CD4-positive, alpha-beta T cell (primary cell): ENCODE measurements around the gene R3HCC1L. TPM values are rescaled to one million over a fixed set of nuclear protein-coding genes. Genes with fewer than 3 reads are reported as not detected.

Experiments
- ATAC-seq: fragments of 200-7000 bp; cut with Tn5 transposase; one replicate; pipeline ENCODE4 v1.10.0; 2022; ENCODE audit warnings: mild to moderate bottlenecking; ENCODE audit not compliant: poor library complexity
- CTCF ChIA-PET: fragments of 350-600 bp; sonication (Branson Sonifier 250); formaldehyde crosslinking; loops from one replicate; lab custom pipeline; 2021; ENCODE audit warnings: antibody characterized with exemption, inconsistent platforms; lab: Charles Lee
- POLR2A ChIA-PET: fragments of 350-600 bp; sonication (Branson Sonifier 250); formaldehyde crosslinking; loops from one replicate; lab custom pipeline; 2021; ENCODE audit warnings: antibody characterized with exemption, inconsistent platforms; lab: Charles Lee
- DNase-seq, 14 experiments: peaks; one replicate each; pipeline ENCODE4 v3.0.0-alpha.2; 2013 to 2020; ENCODE audit warnings: mixed read lengths in 2 of 14
- H3K27ac ChIP-seq, 2 donors: one replicate each; pipeline versions ENCODE4 v1.5.1 to v1.7.0; 2013; ENCODE audit warnings: low read length in 2 of 2, low read depth in 1 of 2, mild to moderate bottlenecking in 1 of 2
- H3K27me3 ChIP-seq, 2 experiments: 1 replicate in 1 of 2; 2 replicates in 1 of 2; pipeline versions ENCODE4 v1.6.1 to v1.7.0; 2013; ENCODE audit warnings: low read length in 2 of 2, control low read depth in 1 of 2, mild to moderate bottlenecking in 1 of 2, moderate library complexity in 1 of 2; ENCODE audit not compliant: insufficient read depth in 2 of 2, control insufficient read depth in 1 of 2
- H3K36me3 ChIP-seq: one replicate; pipeline ENCODE4 v1.6.1; 2013; ENCODE audit warnings: low read length, control low read depth; ENCODE audit not compliant: insufficient read depth
- H3K4me1 ChIP-seq: one replicate; pipeline ENCODE4 v1.6.1; 2013; ENCODE audit warnings: low read length, control low read depth; ENCODE audit not compliant: insufficient read depth
- H3K4me3 ChIP-seq: one replicate; pipeline ENCODE4 v1.5.1; 2013; ENCODE audit warnings: mild to moderate bottlenecking, low read length, moderate library complexity
- H3K9me3 ChIP-seq, 2 experiments: 1 replicate in 1 of 2; 2 replicates in 1 of 2; pipeline versions ENCODE4 v1.6.1 to v1.7.0; 2013; ENCODE audit warnings: low read length in 2 of 2, mild to moderate bottlenecking in 2 of 2, control low read depth in 1 of 2, moderate library complexity in 1 of 2; ENCODE audit not compliant: control insufficient read depth in 1 of 2, insufficient read depth in 1 of 2
- H3K27ac Mint-ChIP-seq: one replicate; pipeline ENCODE4 v1.8.0; 2020; ENCODE audit warnings: mixed read lengths
- H3K27me3 Mint-ChIP-seq: one replicate; pipeline ENCODE4 v1.8.0; 2021; ENCODE audit warnings: mixed read lengths
- H3K36me3 Mint-ChIP-seq: one replicate; pipeline ENCODE4 v1.8.0; 2021; ENCODE audit warnings: low read depth, mixed read lengths
- H3K4me1 Mint-ChIP-seq: one replicate; pipeline ENCODE4 v1.8.0; 2021; ENCODE audit warnings: low read depth, mixed read lengths
- H3K4me3 Mint-ChIP-seq: one replicate; pipeline ENCODE4 v1.8.0; 2020; ENCODE audit warnings: mild to moderate bottlenecking, mixed read lengths
- H3K9me3 Mint-ChIP-seq: one replicate; pipeline ENCODE4 v1.8.0; 2020; ENCODE audit warnings: mixed read lengths
- CTCF ChIP-seq: fragments of 200-600 bp; IDR thresholded peaks from one replicate; pipeline ENCODE4 v1.8.0; 2022; ENCODE audit warnings: antibody characterized with exemption, mild to moderate bottlenecking
- intact Hi-C, 2 experiments: fragments of 100-400 bp; cut with DNase I in 1 of 2; cut with micrococcal nuclease in 1 of 2; formaldehyde crosslinking; loops; one replicate each; pipeline versions ENCODE4 v1.15.1 to v1.9.0; 2023 to 2025; cut with DNase I, micrococcal nuclease
- total RNA-seq, 174 experiments: library from RNA in 2 of 174; stranded (reverse) in 2 of 174; gene quantifications; one replicate each; pipeline ENCODE4 v1.2.3 and lab custom pipeline; 2021 to 2026

Gene R3HCC1L
- total RNA-seq, 2 experiments from 2014 or later: 12.7 to 13.7 TPM

DNA sequence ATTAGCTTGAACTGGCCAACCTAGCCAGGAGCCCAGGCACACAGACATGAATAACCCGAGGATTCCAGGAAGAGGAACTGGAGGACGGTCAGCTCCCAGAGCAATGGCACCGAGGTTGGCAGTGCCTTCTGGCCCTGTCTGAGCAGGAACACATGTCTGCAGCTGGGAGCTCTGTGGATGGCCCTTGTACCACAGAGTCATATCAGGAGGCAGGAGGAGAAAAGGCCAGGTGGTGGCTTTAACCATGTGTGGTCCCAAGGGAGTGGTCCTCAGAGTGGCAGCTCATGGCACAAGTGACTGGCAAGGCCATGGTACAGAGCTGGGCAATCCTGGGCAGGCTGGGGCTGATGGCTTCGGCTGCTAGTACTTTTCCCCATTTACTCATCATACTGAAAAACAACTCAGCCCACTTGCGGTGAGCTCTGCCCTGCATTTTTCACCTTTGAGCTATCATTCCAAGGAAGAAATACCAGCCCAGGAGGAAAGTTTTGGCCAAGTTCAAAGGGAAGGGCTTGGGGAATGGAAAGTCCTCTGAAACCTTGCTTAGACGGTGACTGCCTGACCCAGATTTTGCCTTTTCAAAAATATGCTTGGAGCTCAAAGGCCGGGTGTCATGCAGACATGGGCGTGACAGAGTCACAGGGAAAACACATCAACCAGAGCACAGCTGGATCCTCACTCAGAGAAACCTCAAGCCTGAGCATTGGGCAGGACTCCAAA lies 159.3 kb downstream of the R3HCC1L start:
- no peaks in the 10 kb centered on the region for H3K9me3 Mint-ChIP-seq
- CTCF ChIA-PET: no interaction called here
- H3K36me3 Mint-ChIP-seq: no peaks in the 10 kb centered on the region
- Histone ChIP-seq H3K27me3 (peaks cover 0 to 12% of the 10 kb centered on the region in 2 experiments), H3K27ac (no peak overlapping the region), H3K9me3 (no peaks in the 10 kb centered on the region), H3K36me3 (no peaks in the 10 kb centered on the region), H3K4me1 (no peaks in the 10 kb centered on the region), H3K4me3 (no peak overlapping the region)
- ATAC-seq (no peak), DNase-seq (no peak)
- no peak overlapping the region for H3K4me3 Mint-ChIP-seq
- H3K27me3 Mint-ChIP-seq: peaks cover 36% of the 10 kb centered on the region
- POLR2A ChIA-PET: no interaction called here
- TF ChIP-seq CTCF: no peak
- H3K4me1 Mint-ChIP-seq: no peaks in the 10 kb centered on the region
- intact Hi-C loops: no loop called here
- no peak overlapping the region for H3K27ac Mint-ChIP-seq

DNA sequence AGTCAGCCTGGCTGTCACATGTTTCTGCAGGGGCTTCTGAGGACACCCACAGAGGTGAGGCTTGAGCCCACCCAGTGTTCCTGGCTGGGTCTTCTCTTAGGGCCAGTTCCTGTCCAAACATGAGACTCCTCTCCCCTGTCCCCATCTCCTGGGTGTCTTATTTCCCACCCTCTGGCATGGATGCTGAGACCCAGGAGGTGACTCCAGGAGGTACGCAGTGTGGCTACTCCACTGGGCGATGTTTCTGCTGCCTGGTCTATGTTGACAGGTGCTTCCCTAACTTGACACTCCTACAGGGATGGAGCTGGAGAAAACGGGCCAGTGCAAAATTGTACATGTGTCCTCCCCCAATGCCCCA lies 159.8 kb downstream of the R3HCC1L start:
- no peaks in the 10 kb centered on the region for H3K4me1 ChIP-seq
- no peak overlapping the region for H3K4me3 Mint-ChIP-seq
- intact Hi-C loops: no loop called here
- H3K9me3 ChIP-seq: no peaks in the 10 kb centered on the region
- no peaks in the 10 kb centered on the region for H3K9me3 Mint-ChIP-seq
- TF ChIP-seq CTCF: no peak
- no peaks in the 10 kb centered on the region for H3K36me3 Mint-ChIP-seq
- CTCF ChIA-PET: no interaction called here
- POLR2A ChIA-PET: no interaction called here
- no peak overlapping the region for H3K27ac Mint-ChIP-seq
- H3K27me3 Mint-ChIP-seq: peaks cover 41% of the 10 kb centered on the region
- peaks cover 0 to 12% of the 10 kb centered on the region in 2 experiments for H3K27me3 ChIP-seq
- H3K4me3 ChIP-seq: no peak overlapping the region
- H3K27ac ChIP-seq: no peak overlapping the region
- ATAC-seq (no peak), DNase-seq (no peak)
- H3K4me1 Mint-ChIP-seq: no peaks in the 10 kb centered on the region
- H3K36me3 ChIP-seq: no peaks in the 10 kb centered on the region

Other genes with a start within 250 kb of the R3HCC1L start
- not detected for gene CRTAC1, start 104.0 kb upstream of the R3HCC1L start, total RNA-seq
- not detected for gene LOXL4, start 133.5 kb downstream of the R3HCC1L start, total RNA-seq